Fibroblast of lung (primary cell): ENCODE data around the gene B4GALT7. TPM values are rescaled to one million over a fixed set of nuclear protein-coding genes. Genes with fewer than 3 reads are reported as not detected.
A peak's percentile ranks its signal among the peaks of the same experiment; 100 is the strongest.

Source experiments
- DNase-seq, 2 donors: peaks; one replicate each; pipeline versions ENCODE4 v3.0.0 to v3.0.0-alpha.2; 2010; ENCODE audit warnings: low read depth in 2 of 2
- H2AFZ ChIP-seq: 2 replicates; pipeline ENCODE4 v1.5.1; 2012; ENCODE audit warnings: low read length, control low read depth, inconsistent platforms
- H3K27ac ChIP-seq: 2 replicates; pipeline ENCODE4 v1.5.1; 2011; ENCODE audit warnings: low read length, control low read depth; ENCODE audit not compliant: insufficient read depth
- H3K27me3 ChIP-seq: 2 replicates; pipeline ENCODE4 v1.5.1; 2011; ENCODE audit warnings: mild to moderate bottlenecking, low read length; ENCODE audit not compliant: control insufficient read depth, insufficient read depth
- H3K36me3 ChIP-seq: 2 replicates; pipeline ENCODE4 v1.5.1; 2011; ENCODE audit warnings: low read length; ENCODE audit not compliant: control insufficient read depth, insufficient read depth
- H3K4me1 ChIP-seq: 2 replicates; pipeline ENCODE4 v1.5.1; 2011; ENCODE audit warnings: low read length; ENCODE audit not compliant: control insufficient read depth, insufficient read depth; ENCODE audit errors: extremely low read depth
- H3K4me2 ChIP-seq: 2 replicates; pipeline ENCODE4 v1.5.1; 2011; ENCODE audit warnings: low read length, control low read depth; ENCODE audit not compliant: insufficient read depth; ENCODE audit errors: extremely low read depth
- H3K4me3 ChIP-seq, 4 experiments: fragments of 200-600 bp in 1 of 4; sonication (generic) in 1 of 4; replicated peaks in 1 of 4; 2 replicates each; pipeline ENCODE4 v1.5.1; 2011 to 2016; ENCODE audit warnings: low read length in 4 of 4, low read depth in 3 of 4, mild to moderate bottlenecking in 3 of 4, control low read depth in 2 of 4, inconsistent platforms in 1 of 4, mixed read lengths in 1 of 4; ENCODE audit not compliant: insufficient read depth in 1 of 4; ENCODE audit errors: control extremely low read depth in 1 of 4
- H3K79me2 ChIP-seq: 2 replicates; pipeline ENCODE4 v1.5.1; 2012; ENCODE audit warnings: mild to moderate bottlenecking, low read length, inconsistent platforms; ENCODE audit not compliant: control insufficient read depth, insufficient read depth
- H3K9ac ChIP-seq: 2 replicates; pipeline ENCODE4 v1.5.1; 2011; ENCODE audit warnings: mild to moderate bottlenecking, low read length, control low read depth; ENCODE audit not compliant: insufficient read depth
- H3K9me3 ChIP-seq: 2 replicates; pipeline ENCODE4 v1.5.1; 2012; ENCODE audit warnings: low read depth, low read length; ENCODE audit not compliant: control insufficient read depth, insufficient read depth
- H4K20me1 ChIP-seq: 2 replicates; pipeline ENCODE4 v1.5.1; 2011; ENCODE audit warnings: low read length; ENCODE audit not compliant: control insufficient read depth, insufficient read depth; ENCODE audit errors: extremely low read depth
- CTCF ChIP-seq, 2 donors: IDR thresholded peaks in 1 of 2; conservative IDR thresholded peaks in 1 of 2; 1 replicate in 1 of 2; 2 replicates in 1 of 2; pipeline ENCODE4 v1.5.1; 2011 to 2012; ENCODE audit warnings: low read length in 2 of 2, control low read depth in 1 of 2, inconsistent platforms in 1 of 2, low read depth in 1 of 2, mild to moderate bottlenecking in 1 of 2
- EZH2 ChIP-seq: IDR thresholded peaks from 2 replicates; pipeline ENCODE4 v1.5.1; 2012; ENCODE audit warnings: low read length, control low read depth, mild to moderate bottlenecking; ENCODE audit errors: missing control alignments
- polyA plus RNA-seq, 2 donors: library from polyadenylated mRNA; depleted of rRNA in 1 of 2; stranded (reverse) in 1 of 2; unstranded in 1 of 2; fragments of >200 nt; gene quantifications; 2 replicates each; pipeline ENCODE4 v1.2.1, GENCODE V29; 2011 to 2012; ENCODE audit warnings: missing spikeins in 1 of 2
- total RNA-seq: library from RNA; depleted of rRNA; stranded (reverse); fragments of >200 nt; gene quantifications from 2 replicates; pipeline ENCODE4 v1.2.1, GENCODE V29; 2014

B4GALT7 gene
- total and polyA plus RNA-seq, 2 donors (not counting 1 experiment from before 2014, with no cell fraction given): 20.8 to 29.1 TPM

GRCh38 chr5:177592010-177592834, 7.7 kb upstream of the B4GALT7 start, which contains the start of gene TMED9:
Gene TMED9 (plus strand): TSS chr5:177592203. CDS start chr5:177592215, 12 bp downstream.
- Histone ChIP-seq H3K4me2 (peak within 1 kb of the TSS; percentile 88), H3K4me1 (peaks cover 6% of the 10 kb centered on the region), H3K9ac (peak within 1 kb of the TSS; percentile 94), H3K27me3 (peaks cover 12% of the 10 kb centered on the region), H3K4me3 (peak within 1 kb of the TSS; percentile 86 to 97 (median 94)), H3K9me3 (no peaks in the 10 kb centered on the region), H3K36me3 (peaks cover 29% of the 10 kb centered on the region), H2AFZ (peak within 1 kb of the TSS; percentile 80), H3K27ac (peak within 1 kb of the TSS; percentile 85), H3K79me2 (peaks cover 20% of the 10 kb centered on the region), H4K20me1 (no peaks in the 10 kb centered on the region)
- no peak for TF ChIP-seq EZH2
- DNase-seq: peak; percentile 67 to 75

- H3K4me1 ChIP-seq: peaks cover 6% of the 10 kb centered on the region
- no peak for DNase-seq
- H3K27me3 ChIP-seq: peaks cover 12% of the 10 kb centered on the region
- peak overlapping the region; percentile 94 for H3K9ac ChIP-seq
- TF ChIP-seq EZH2: no peak
- no peak for TF ChIP-seq CTCF (conservative IDR thresholded peaks at IDR 0.05 in 1 of 2, IDR thresholded peaks at IDR 0.05 in 1 of 2; ENCODE audit: low read depth in 1 of 2, low read length in 2 of 2)
- peaks cover 20% of the 10 kb centered on the region for H3K79me2 ChIP-seq
- peak overlapping the region; percentile 85 for H3K27ac ChIP-seq
- peak overlapping the region; percentile 86 to 97 (median 94) for H3K4me3 ChIP-seq
- H4K20me1 ChIP-seq: no peaks in the 10 kb centered on the region
- peaks cover 29% of the 10 kb centered on the region for H3K36me3 ChIP-seq
- H3K4me2 ChIP-seq: peak overlapping the region; percentile 83
- no peaks in the 10 kb centered on the region for H3K9me3 ChIP-seq
- H2AFZ ChIP-seq: no peak overlapping the region
Measured at GRCh38 chr5:177592905-177593304, 7.0 kb upstream of the B4GALT7 start.

- peak overlapping the region; percentile 86 to 97 (median 94) for H3K4me3 ChIP-seq
- H3K9me3 ChIP-seq: no peaks in the 10 kb centered on the region
- peak overlapping the region; percentile 23 for H3K27ac ChIP-seq
Measured at GRCh38 chr5:177593511-177593910, 6.4 kb upstream of the B4GALT7 start.

More at GRCh38 chr5:177593511-177593910, 6.4 kb upstream of the B4GALT7 start:
- Histone ChIP-seq H3K9ac (no peak overlapping the region), H3K27me3 (peaks cover 12% of the 10 kb centered on the region), H3K36me3 (peaks cover 29% of the 10 kb centered on the region), H2AFZ (no peak overlapping the region), H4K20me1 (no peaks in the 10 kb centered on the region), H3K79me2 (peaks cover 20% of the 10 kb centered on the region), H3K4me2 (peak overlapping the region; percentile 83), H3K4me1 (peaks cover 6% of the 10 kb centered on the region)
- TF ChIP-seq EZH2 (no peak), CTCF (conservative IDR thresholded peaks at IDR 0.05 in 1 of 2, IDR thresholded peaks at IDR 0.05 in 1 of 2; ENCODE audit: low read depth in 1 of 2, low read length in 2 of 2) (no peak)
- DNase-seq: no peak
